HL-60 (cell line): ENCODE measurements around the gene CALM3.

Source experiments
- DNase-seq, 2 experiments: peaks; one replicate each; pipeline ENCODE4 v3.0.0-alpha.2; 2010 to 2020; ENCODE audit warnings: low read depth in 1 of 2, low spot score in 1 of 2
- H3K27ac ChIP-seq: fragments of 250-450 bp; sonication (Bioruptor Pico); replicated peaks from 2 replicates; pipeline ENCODE4 v1.5.1; 2020; ENCODE audit warnings: mild to moderate bottlenecking, moderate library complexity
- H3K27me3 ChIP-seq: fragments of 250-450 bp; sonication (Bioruptor Pico); 2 replicates; pipeline ENCODE4 v1.5.1; 2021; ENCODE audit warnings: mild to moderate bottlenecking, moderate library complexity; ENCODE audit not compliant: insufficient read depth, poor library complexity, severe bottlenecking
- H3K4me3 ChIP-seq: replicated peaks from 2 replicates; pipeline ENCODE4 v1.5.1; 2011; ENCODE audit warnings: mild to moderate bottlenecking, control low read depth, low read length; ENCODE audit not compliant: insufficient read depth
- CTCF ChIP-seq: IDR thresholded peaks from one replicate; pipeline ENCODE4 v1.5.1; 2011; ENCODE audit warnings: low read length, control low read depth, inconsistent platforms; ENCODE audit not compliant: insufficient read depth
- GABPA ChIP-seq: IDR thresholded peaks from 2 replicates; pipeline ENCODE4 v1.6.1; 2012; ENCODE audit warnings: low read depth
- POLR2AphosphoS5 ChIP-seq: IDR thresholded peaks from 2 replicates; pipeline ENCODE4 v1.6.1; 2012; ENCODE audit warnings: low read depth
- REST ChIP-seq: IDR thresholded peaks from 2 replicates; pipeline ENCODE4 v1.6.1; 2012; ENCODE audit warnings: low read depth; ENCODE audit not compliant: insufficient replicate concordance
- SPI1 ChIP-seq: IDR thresholded peaks from 2 replicates; pipeline ENCODE4 v1.6.1; 2012; ENCODE audit warnings: low read depth, mild to moderate bottlenecking, borderline replicate concordance

CALM3 gene

GRCh38 chr19:46600384-46601317 lies 479 bp upstream of the CALM3 start:
- TF ChIP-seq SPI1 = peak; percentile 40; the same call in 1 of the 2 replicates
- TF ChIP-seq REST = peak; percentile 55
- TF ChIP-seq POLR2AphosphoS5 = peak; percentile 66
- peak; percentile 4; the same call in 1 of the 2 replicates for TF ChIP-seq GABPA
- TF ChIP-seq CTCF = no peak
- Histone ChIP-seq H3K4me3 (peak overlapping the region; percentile 93), H3K27me3 (no peaks in the 10 kb centered on the region), H3K27ac (peak overlapping the region; percentile 100)
- DNase-seq = peak; percentile 96 to 98

GRCh38 chr19:46602392-46603194 lies 1.5 kb downstream of the CALM3 start:
- TF ChIP-seq SPI1 = no peak
- TF ChIP-seq CTCF = no peak
- TF ChIP-seq REST = no peak
- TF ChIP-seq GABPA = no peak
- TF ChIP-seq POLR2AphosphoS5 = no peak
- Histone ChIP-seq H3K27me3 (no peaks in the 10 kb centered on the region), H3K4me3 (peak overlapping the region; percentile 93), H3K27ac (no peak overlapping the region)
- no peak for DNase-seq

GRCh38 chr19:46603195-46603637 lies 2.1 kb downstream of the CALM3 start:
- Histone ChIP-seq H3K4me3 (no peak overlapping the region), H3K27me3 (no peaks in the 10 kb centered on the region), H3K27ac (no peak overlapping the region)
- no peak for TF ChIP-seq REST
- no peak for DNase-seq
